Measurements from ENCODE around the gene RHBDD1. TPM values are rescaled to one million over a fixed set of nuclear protein-coding genes. Genes with fewer than 3 reads are reported as not detected.

RHBDD1 gene
- total and polyA plus RNA-seq, 12 donors, result 3.9 to 47.8 (median 25.9) TPM

DNA sequence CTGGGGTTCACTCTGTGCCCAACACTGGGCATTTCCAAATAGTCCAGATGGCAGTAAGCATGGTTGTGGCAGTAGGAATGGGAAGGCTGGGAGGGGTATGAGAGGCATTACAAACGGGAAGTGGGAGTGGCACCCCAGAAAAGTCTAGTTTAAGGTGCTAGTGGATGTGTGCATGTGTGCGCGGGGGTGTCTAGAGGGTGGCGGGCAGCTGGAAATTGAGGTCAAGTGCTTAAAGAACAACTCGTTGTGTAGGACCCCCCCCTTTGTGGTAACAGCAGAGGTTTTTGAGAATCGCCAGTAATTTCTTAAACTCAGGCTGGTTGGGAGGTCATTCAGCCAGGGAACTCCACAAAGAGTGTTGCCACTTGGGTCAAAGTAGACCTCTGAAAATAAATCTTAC lies 69.9 kb downstream of the RHBDD1 start:
- TF ChIP-seq POLR2A (IDR thresholded peaks at IDR 0.05), result no peak
- TF ChIP-seq, protein P1, sequence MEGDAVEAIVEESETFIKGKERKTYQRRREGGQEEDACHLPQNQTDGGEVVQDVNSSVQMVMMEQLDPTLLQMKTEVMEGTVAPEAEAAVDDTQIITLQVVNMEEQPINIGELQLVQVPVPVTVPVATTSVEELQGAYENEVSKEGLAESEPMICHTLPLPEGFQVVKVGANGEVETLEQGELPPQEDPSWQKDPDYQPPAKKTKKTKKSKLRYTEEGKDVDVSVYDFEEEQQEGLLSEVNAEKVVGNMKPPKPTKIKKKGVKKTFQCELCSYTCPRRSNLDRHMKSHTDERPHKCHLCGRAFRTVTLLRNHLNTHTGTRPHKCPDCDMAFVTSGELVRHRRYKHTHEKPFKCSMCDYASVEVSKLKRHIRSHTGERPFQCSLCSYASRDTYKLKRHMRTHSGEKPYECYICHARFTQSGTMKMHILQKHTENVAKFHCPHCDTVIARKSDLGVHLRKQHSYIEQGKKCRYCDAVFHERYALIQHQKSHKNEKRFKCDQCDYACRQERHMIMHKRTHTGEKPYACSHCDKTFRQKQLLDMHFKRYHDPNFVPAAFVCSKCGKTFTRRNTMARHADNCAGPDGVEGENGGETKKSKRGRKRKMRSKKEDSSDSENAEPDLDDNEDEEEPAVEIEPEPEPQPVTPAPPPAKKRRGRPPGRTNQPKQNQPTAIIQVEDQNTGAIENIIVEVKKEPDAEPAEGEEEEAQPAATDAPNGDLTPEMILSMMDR (IDR thresholded peaks at IDR 0.05), result no peak
- no peak overlapping the region for H3K27ac ChIP-seq
- H3K4me1 ChIP-seq (replicated peaks in 1 of 2), result peaks cover 0 to 8% of the 10 kb centered on the region in 2 donors
- 85 to 91% (median 87%) methylated on average over 6 of the region's 6 CpGs for WGBS, 4 donors
- no peak overlapping the region for H3K4me3 ChIP-seq
- H3K36me3 ChIP-seq (replicated peaks in 1 of 2), result no peaks in the 10 kb centered on the region
- intact Hi-C loops (cut with DNase I), result no loop called here
- H3K27me3 ChIP-seq, result no peaks in the 10 kb centered on the region
- no peaks in the 10 kb centered on the region for H3K9me3 ChIP-seq (replicated peaks in 1 of 3)
- no peak for DNase-seq

DNA sequence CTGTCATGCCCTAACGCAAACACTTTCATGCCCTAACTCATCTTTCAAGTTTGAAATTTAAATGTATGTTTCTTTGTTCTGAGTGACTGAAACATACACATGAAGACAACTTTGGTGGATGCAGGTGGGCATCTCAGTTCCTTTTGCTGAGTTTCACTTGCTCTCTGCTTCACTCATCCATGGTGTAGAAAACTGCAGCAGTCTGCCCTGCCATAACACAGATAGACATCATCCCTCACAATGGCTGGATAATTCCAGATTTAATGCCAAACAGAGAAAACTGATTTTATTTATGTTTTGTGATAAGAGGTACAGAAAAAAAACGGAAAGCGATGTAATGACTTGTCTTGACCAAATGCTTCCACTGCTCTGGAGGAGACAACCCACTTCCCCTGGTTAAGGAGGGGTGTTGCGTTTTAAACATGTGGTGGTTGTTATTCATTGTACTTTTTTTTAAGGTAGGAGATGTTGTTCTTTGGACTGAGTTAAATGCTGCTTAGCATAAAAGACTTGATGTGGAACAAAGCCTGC lies 70.4 kb downstream of the RHBDD1 start:
- DNase-seq, result no peak
- intact Hi-C loops (cut with DNase I), result no loop called here
- Histone ChIP-seq H3K27ac (no peak overlapping the region), H3K9me3 (replicated peaks in 1 of 3) (no peaks in the 10 kb centered on the region), H3K4me3 (no peak overlapping the region), H3K4me1 (replicated peaks in 1 of 2) (peaks cover 0 to 8% of the 10 kb centered on the region in 2 donors), H3K36me3 (replicated peaks in 1 of 2) (no peaks in the 10 kb centered on the region), H3K27me3 (no peaks in the 10 kb centered on the region)
- 80 to 89% (median 86%) methylated on average over 4 of the region's 4 CpGs for WGBS, 4 donors
- TF ChIP-seq POLR2A (IDR thresholded peaks at IDR 0.05), result no peak
- TF ChIP-seq, protein P1 (IDR thresholded peaks at IDR 0.05), result no peak

DNA sequence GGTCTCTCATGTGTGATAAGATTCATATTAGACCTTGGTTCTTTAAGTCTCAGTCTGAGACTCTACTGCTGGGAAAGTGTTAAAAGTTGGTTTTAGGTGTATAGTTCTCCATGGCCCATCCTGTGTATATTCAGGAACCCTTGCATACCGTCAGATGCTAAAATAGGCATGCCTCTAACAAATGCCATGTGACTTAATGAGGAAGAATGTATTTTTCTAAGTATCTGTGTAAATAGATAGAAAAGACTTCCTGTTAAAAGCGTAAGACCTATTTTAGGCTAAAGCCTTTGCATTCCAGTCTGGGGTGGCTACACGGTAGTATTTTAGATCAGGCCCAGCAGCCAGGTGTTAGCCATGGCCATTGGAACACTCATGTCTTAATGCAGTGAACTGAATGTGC lies 73.3 kb downstream of the RHBDD1 start:
- 82 to 98% (median 88%) methylated on average over 3 of the region's 3 CpGs for WGBS, 4 donors
- intact Hi-C loops (cut with DNase I), result no loop called here
- Histone ChIP-seq H3K27ac (no peak overlapping the region), H3K36me3 (replicated peaks in 1 of 2) (no peaks in the 10 kb centered on the region), H3K9me3 (replicated peaks in 1 of 3) (no peaks in the 10 kb centered on the region), H3K27me3 (no peaks in the 10 kb centered on the region), H3K4me1 (replicated peaks in 1 of 2) (no peaks in the 10 kb centered on the region), H3K4me3 (no peak overlapping the region)
- TF ChIP-seq POLR2A (IDR thresholded peaks at IDR 0.05), result no peak
- no peak for DNase-seq

DNA sequence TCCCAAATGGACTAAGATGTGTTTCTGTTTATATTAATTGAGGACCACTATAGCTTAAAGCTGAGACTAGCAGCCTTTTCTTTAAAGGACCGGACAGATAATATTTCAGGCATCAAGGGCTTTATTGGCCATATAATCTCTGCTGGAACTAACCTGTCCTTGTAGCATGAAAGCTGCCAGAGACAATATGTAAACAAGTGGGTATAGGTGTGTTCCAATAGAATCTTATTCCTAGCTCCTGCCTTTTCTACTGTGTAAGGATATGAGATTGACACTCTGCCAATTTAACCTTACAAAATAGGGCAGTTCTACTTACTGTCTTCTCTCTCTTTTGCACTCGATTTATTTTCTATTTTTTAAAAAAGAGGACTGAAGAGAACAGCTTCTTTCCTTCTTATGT lies 74.0 kb downstream of the RHBDD1 start:
- no peaks in the 10 kb centered on the region for H3K36me3 ChIP-seq (replicated peaks in 1 of 2)
- no peak overlapping the region for H3K4me3 ChIP-seq
- no peaks in the 10 kb centered on the region for H3K9me3 ChIP-seq (replicated peaks in 1 of 3)
- intact Hi-C loops (cut with DNase I), result no loop called here
- H3K27ac ChIP-seq, result no peak overlapping the region
- DNase-seq, result no peak
- no peak for TF ChIP-seq POLR2A (IDR thresholded peaks at IDR 0.05)
- TF ChIP-seq, protein P1 (IDR thresholded peaks at IDR 0.05), result no peak
- no peaks in the 10 kb centered on the region for H3K27me3 ChIP-seq
- no peaks in the 10 kb centered on the region for H3K4me1 ChIP-seq (replicated peaks in 1 of 2)
- WGBS, 4 donors, result 89 to 94% (median 92%) methylated on average over 2 of the region's 2 CpGs

DNA sequence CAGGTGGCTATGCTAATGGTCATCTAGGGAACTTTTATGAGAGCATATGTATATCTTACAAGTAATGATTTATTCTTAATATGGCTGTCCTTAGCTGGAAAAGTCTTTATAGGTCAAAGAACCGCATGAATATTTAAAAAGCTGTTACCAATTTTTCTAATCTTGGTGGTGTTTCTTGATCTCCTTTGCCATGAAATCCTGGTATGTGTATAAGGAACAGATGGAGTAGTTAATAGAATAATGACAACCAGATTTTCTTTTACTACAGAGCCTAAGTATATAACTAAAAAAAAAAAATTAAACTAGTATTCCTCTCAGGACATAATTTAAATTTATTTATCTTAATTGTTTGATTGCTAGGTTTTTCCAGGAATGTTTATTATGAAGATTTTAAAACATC lies 74.5 kb downstream of the RHBDD1 start:
- intact Hi-C loops (cut with DNase I), result no loop called here
- Histone ChIP-seq H3K4me1 (replicated peaks in 1 of 2) (no peaks in the 10 kb centered on the region), H3K36me3 (replicated peaks in 1 of 2) (no peaks in the 10 kb centered on the region), H3K4me3 (no peak overlapping the region), H3K9me3 (replicated peaks in 1 of 3) (no peaks in the 10 kb centered on the region), H3K27ac (no peak overlapping the region), H3K27me3 (no peaks in the 10 kb centered on the region)
- no peak for TF ChIP-seq POLR2A (IDR thresholded peaks at IDR 0.05)
- TF ChIP-seq, protein P1 (IDR thresholded peaks at IDR 0.05), result no peak
- 0 to 100% (median 61%) methylated on average over 1 of the region's 1 CpG for WGBS, 4 donors
- DNase-seq, result no peak
